Dermis microvascular lymphatic vessel endothelial cell (primary cell): ENCODE measurements around the gene NUDT3. TPM values are rescaled to one million over a fixed set of nuclear protein-coding genes. Genes with fewer than 3 reads are reported as not detected.
"Not testable (repeated sequence)": the region's sequence is repeated elsewhere in the genome, so short reads cannot be mapped to it uniquely, and the experiment has no call there.

Experiments used
- DNase-seq, 2 donors: peaks; one replicate each; pipeline versions ENCODE4 v3.0.0 to v3.0.0-alpha.2; 2010; ENCODE audit warnings: low read depth in 2 of 2
- total RNA-seq: library from RNA; depleted of rRNA; stranded (reverse); fragments of >200 nt; gene quantifications from 2 replicates; pipeline ENCODE4 v1.2.1, GENCODE V29; 2014

Gene NUDT3
- total RNA-seq, 1 donor from 2014 or later: 25.0 TPM

DNA sequence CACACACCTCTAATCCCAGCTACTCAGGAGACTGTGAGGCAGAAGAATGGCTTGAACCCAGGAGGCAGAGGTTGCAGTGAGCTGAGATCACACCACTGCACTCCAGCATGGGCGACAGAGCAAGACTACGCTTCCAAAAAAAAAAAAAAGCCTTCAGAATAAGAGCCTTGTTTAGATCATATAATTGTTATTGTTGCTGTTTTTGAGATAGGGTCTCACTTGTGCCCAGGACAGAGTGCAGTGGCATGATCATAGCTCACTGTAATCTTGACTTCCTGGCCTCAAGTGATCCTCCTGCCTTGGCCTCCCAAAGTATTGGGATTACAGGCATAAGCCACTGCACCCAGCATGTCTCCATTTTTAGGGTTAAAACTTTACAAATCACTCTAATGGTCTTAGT is 68.2 kb downstream of the NUDT3 start:
- not testable (repeated sequence) for DNase-seq

GRCh38 chr6:34323300-34323699 is 69.2 kb downstream of the NUDT3 start:
- no peak for DNase-seq

- DNase-seq: no peak
Measured at GRCh38 chr6:34322732-34323131, 69.7 kb downstream of the NUDT3 start.

DNA sequence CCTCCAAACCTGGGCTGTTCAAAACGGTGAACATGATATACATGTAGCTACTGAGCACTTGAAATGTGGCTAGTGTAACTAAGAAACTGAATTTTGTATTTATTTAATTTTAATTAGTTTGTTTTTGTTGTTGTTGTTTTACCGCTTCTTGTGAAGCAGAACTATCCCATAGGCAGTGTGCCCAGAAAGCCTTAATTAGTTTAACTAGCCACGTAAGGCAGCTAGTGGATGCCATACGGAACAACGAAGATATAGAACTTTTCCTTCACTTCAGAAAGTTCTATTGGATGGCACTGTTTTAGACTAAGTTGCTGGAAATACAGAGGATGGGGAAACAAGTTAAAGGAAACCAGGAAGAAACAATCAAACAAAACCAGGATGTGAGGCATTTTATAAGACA is 70.6 kb downstream of the NUDT3 start:
- DNase-seq: peak in 1 of 2 donors; percentile 12

DNA sequence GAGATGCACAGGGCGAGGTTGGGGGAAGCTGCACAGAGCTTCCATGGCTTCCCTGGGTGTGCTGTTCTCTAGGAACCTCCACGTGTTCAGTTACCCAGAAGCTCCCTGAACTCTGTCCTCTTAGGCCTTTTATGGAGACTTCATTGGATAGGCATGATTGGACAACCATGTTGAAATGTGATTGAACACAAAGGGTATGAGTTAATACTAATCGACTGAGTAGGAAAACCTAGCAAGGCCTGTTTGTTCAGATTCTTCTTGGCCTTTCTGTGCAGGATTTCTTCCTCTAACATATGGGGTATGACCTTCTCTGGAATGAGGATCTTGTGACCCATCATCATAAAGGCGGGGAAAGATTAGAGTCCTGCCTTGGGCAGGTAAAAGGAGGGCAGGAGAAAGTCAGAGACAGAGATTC is 73.0 kb downstream of the NUDT3 start:
- DNase-seq: no peak

DNA sequence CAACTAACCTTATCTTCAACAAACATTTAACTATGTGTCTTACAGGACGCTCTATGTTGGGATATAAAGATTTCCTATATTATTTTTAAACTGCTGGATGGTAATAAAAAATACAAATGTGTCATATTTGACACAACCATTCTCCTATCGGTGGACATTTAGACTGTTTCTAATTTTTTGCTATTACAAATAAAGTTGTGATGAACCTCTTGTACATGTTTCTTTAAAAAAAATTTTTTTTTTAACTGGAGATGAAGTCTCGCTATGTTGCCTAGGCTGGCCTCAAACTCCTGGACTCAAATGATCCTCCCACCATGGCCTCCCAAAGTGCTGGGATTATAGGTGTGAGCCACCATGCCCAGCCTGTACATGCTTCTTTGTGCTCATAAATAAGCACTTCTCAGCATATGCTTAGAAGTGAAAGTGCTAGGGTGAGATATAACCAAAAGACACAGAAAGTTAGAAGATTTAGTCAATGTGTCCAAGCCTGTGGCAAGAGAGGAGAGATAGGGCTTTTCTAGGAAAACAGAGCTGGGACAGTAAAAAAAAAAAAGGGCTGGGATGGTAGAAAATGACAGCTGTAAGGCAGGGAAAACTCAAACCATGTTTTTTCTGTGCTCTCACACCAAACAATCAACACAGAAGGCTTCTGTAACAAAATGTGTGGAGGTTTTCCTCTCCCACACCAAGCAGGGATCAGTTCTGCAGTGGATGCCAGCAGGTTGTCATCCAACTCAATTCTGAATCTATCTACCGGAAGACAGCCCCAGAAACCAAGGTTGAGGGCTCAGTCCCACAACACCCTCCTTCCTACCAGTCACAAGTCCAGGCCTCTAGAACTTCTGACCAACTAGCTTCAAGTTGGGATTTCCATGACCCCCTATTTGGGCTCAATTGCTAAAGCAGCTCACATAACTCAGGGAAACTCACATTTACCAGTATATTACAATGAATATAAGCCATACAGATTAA is 73.7 kb downstream of the NUDT3 start:
- DNase-seq: no peak

DNA sequence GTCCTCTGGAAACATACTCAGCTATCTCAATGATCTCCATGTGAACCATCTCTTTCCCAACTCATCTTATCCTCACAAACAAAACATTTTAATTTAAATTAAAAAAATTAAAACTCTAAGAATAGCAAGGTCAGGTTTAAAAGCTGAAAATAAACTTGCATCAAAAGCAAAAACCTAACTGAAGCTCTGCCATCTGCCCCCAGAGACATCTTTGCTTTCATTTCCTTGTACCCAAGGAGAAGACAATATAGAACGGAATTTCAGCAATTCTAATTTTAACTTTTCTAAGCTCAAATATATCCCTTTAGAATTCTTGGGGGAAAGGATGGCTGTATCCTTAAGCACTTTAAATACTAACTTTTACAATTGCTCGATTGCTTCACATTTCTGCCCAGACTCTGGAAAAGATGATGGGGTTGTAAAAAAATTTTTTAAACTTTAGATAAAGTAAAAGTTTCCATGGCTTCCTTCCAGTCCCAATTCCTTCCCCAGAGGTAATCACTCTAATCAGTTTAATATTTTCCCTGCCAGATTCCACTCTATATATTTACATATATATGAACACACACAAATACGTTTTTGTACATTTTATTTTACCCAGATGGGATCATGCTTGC is 74.5 kb downstream of the NUDT3 start:
- DNase-seq: no peak

DNA sequence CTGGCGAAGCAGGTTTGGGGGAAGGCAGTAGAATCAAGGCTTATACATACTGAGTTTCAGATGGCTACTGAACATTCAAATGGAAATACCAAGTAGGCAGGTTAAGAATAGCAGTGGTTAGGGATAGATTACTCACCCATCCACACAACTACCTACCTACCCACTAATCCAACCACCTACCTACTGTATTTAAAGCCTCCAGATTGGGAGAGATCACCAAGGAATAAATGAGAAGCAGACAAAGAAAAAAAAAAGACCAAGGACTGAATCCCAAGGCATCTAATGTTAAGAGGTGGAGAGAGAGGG is 75.3 kb downstream of the NUDT3 start:
- no peak for DNase-seq

GRCh38 chr6:34316431-34317171 is 75.9 kb downstream of the NUDT3 start:
- no peak for DNase-seq

GRCh38 chr6:34315780-34316179 is 76.7 kb downstream of the NUDT3 start:
- no peak for DNase-seq

DNA sequence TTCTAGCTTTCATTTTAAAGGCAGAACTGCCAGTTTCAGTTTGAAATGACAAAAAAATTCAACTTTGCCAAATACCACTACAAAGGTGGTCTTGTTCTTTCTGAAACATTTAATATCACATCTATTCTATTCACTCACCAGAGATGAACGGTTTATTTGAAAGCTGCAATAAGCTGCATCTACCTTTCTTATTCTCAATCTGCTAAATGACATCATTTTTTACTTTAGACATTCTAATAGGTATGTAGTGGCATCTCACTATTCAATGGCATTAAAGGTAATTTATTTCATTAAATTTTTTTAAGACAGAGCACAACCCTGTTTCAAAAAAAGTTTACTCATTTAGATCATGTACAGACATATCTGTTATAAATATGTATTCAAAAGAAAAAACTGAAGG is 77.2 kb downstream of the NUDT3 start:
- DNase-seq: no peak

- no peak for DNase-seq
Measured at GRCh38 chr6:34312259-34312658, 80.2 kb downstream of the NUDT3 start.

DNA sequence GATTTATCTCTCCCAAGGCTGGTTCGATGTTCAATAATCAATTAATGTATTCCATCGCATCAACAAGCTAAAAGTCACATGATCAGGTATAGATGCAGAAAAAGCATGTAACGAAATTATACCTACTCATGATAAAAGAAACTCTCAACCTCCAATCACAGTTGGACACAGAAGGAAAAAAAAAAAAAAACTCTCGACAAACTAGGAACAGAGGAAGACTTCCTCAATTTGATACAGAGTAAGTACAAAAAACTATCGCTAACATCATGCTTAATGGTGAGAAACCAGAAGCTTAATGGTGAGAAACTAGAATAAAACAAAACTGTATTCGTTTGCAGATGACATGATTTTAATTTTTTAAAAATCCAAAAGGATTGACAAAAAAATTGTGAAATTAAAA is 81.7 kb downstream of the NUDT3 start:
- DNase-seq: no peak

DNA sequence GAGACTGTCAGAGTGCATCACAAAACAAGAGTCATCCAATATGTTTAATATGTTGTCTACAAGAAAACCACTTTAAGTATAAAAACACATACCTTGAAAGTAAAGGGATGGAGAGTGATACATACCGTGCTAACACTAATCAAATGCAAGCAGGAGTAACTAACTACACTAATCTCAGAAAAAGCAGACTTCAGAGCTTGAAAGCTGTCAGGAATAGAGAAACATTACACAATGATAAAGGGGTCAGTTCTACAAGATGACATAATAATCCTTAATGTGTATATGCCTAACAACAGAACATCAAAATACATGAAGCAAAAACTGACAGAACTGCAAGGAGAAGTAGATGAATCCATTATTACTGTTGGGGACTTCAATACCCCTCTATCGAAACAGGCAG is 84.0 kb downstream of the NUDT3 start:
- no peak for DNase-seq

- peak; percentile 72 to 75 for DNase-seq
Measured at GRCh38 chr6:34305982-34306708, 86.3 kb downstream of the NUDT3 start.

DNA sequence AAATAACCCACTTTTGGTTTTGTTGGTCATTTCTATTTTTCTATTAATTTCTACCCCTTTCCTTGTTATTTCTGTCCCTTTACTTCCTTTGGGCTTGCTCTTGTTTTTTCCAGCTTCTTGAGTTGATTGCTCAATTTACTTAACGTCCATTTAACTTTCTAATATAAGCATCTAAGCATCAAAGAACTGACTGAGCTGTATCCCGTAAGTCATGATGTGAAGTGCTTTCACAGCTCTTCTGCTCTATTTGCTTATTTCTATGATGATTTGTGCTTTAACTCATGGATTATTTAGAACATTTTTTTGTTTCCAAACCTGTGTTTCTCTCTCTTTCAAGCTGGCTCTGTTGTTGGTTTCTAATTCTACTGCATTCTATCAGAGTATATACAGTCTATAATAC is 87.0 kb downstream of the NUDT3 start:
- DNase-seq: no peak

DNA sequence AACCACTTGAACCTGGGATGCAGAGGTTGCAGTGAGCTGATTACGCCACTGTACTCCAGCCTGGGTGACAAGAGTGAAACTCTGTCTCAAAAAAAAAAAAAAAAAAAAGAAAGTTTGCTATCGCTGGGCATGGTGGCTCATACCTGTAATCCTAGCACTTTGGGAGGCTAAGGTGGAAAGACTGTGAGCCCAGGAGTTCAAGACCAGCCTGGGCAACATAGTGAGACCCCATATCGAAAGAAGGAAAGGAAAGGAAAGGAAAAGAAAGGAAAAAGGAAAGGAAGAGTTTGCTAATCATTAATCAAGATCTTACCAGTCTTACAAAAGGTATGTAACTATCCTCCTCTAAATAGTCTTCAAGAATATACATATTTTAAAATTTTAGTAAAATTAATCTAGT is 88.3 kb downstream of the NUDT3 start:
- no peak for DNase-seq

GRCh38 chr6:34302929-34303328 is 89.5 kb downstream of the NUDT3 start:
- DNase-seq: no peak

DNA sequence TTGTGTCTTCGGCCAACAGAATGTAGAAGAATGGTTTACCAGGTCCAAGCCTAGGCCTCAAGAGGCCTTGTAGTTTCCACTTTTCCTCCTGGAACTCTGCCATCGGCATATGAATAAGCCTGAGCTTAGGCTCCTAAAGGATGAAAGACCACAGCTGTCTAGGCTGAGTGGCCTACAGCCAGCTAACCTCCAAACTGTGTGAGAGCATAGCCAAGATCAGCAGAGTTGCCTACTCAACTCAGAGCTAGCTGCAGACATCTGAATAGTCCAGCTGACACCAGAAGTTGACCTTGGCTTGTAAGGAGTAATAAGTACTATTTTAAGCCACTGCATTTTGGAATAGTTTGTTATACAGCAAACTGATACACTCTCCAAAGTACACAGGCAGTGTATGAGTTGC is 91.1 kb downstream of the NUDT3 start:
- DNase-seq: peak in 1 of 2 donors; percentile 44

- DNase-seq: no peak
Measured at GRCh38 chr6:34300332-34300751, 92.1 kb downstream of the NUDT3 start.

DNA sequence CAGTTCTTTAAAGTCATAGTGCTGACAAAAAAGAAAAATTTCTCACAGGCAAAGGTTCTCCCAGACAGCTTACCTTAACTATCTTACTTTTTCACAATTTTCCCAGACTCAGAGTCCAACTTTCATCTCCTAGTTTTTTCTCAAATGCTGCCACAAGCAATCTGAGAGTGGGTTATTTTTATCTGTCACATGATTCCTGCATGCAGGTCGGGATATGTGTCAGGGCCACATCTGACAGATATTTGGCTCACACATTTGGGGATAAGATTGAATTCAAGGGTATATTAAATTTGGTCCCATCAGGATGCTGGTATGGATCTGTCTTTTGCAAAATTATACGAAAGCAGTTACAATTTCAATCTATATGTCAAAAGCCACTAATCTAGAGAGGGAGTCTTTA is 93.5 kb downstream of the NUDT3 start:
- DNase-seq: no peak

DNA sequence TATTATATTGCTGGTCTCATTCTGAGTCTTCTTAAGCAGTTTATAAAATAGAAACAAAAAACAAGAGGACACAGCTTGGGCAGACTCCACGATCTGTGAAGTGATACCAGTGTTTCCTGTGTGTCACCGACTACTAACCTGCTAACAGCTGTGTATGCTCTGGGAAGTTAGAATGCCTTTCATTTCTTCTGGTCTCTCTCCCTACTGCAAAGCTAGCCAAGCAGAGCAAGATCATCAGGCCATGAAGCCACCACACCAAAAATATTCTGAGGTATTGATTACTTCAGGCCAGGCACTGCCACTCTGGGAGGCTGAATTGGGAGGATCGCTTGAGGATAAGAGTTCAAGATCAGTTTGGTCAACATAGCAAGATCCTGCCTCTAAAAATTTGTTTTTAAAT is 96.7 kb downstream of the NUDT3 start:
- DNase-seq: peak in 1 of 2 donors; percentile 42
